ENCODE data around the gene C20orf173.
A peak's percentile ranks its signal among the peaks of the same experiment; 100 is the strongest.
"Not testable (repeated sequence)": the region's sequence is repeated elsewhere in the genome, so short reads cannot be mapped to it uniquely, and the experiment has no call there.

Gene C20orf173

GRCh38 chr20:35529552-35529951 is at the start of gene C20orf173:
C20orf173 (minus strand) TSS chr20:35529652; CDS start chr20:35529373, 279 bp downstream.
- no peak for DNase-seq

DNA sequence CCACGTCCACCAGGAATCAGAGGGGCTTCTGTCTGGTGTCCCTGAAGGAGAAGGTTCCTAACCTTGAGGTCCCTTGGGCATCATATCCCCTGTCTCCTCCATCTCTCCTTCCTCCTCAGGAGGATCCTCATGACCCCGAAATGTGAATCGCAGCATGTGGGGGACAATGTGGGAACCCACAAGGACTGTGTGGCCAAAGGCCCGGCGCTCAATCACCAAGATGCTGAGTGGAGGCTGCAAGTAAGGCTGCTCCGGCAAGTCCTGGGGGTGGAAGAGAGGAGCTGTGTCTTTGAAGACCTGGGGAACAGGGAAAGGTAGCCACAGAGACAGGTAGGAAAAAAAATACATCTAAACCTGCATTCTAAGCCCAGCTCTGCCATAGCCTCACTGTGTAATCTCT is 49.7 kb upstream of the C20orf173 start:
- DNase-seq, result no peak

DNA sequence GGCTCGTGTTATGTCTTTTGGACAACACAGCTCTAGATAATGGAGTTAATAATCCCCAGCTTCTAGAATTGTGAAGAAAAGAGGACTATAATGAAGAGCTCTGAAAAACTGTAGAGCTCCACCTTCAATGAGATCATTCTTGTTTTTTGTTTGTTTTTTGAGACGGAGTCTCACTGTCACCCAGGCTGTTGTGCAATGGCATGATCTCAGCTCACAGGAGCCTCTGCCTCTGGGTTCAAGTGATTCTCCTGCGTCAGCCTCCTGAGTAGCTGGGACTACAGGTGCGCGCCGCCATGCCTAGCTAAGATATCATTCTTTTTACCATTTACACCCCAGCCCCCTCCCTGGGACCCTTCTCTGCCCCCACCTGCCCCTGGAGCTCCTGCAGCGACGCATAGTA is 49.0 kb upstream of the C20orf173 start:
- no peak for DNase-seq

DNA sequence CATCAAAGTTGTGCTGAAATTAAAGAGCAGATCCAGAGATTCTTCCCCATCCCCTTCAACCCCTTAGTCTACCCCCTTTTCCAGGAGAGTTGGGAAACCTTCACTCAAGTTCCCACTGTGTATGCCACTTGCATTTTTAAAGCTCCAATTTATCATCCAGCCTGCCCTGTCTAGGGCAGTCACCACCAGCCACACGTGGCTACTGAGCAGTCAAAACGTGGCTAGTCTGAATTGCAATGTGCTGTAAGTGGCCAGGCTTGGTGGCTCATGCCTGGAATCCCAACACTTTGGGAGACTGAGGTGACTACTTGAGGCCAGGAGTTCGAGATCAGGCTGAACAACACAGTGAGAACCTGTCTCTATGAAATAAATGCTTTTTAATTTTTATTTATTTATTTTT is 47.4 kb upstream of the C20orf173 start:
- DNase-seq, result no peak

DNA sequence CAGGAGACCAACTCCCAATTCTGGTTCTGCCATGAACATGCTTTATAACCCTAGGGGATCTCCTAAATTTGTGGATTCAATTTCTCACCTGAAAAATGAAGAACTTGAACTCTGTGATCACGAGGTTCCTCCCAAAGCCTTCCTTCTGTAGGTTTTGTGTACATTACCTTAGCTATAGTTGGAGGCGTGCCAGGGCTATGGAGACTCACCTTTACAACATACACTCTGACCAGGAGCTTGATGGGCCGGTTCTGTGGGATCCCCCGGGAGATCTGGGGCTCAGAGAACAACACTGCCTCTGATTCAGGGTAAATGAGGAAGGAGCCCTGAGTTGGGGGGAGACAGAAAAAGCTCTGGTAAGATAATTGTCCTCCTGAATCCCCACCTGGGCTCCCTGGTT is 46.5 kb upstream of the C20orf173 start:
- no peak for DNase-seq

DNA sequence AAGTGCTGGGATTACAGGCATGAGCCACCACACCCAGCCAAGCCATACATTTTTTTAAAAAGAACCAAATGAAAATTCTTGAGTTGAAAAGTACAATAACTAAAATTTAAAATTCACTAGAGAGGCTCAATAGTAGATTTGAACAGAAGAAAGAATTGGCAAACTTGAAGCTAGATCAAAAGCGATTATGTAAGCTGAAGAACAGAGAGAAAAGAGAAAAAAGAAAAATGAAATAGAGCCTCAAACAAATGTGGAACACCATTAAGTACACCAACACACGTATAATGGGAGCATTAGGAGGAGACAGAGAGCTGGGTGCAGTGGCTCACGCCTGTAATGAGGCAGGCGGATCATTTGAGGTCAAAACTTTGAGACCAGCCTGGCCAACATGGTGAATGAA is 43.4 kb upstream of the C20orf173 start:
- no peak for DNase-seq

DNA sequence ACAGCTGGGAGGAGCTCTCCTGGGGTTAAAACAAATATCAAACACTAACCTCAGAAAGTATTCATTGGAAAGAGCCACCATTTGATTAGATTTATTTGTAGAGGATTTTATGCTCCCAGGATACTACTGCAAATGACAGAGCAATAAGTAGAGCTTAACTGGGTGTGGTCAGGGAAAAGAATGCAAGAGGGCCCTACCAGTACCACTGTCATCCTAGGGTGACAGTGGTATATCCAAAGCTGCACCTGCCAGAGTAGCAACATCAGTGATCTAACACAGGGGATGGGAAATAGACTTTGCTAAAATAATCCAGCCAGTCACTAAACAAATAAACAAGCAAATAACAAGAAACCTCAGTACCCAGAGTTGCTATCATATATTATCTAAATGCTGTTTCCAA is 42.1 kb upstream of the C20orf173 start:
- no peak for DNase-seq

DNA sequence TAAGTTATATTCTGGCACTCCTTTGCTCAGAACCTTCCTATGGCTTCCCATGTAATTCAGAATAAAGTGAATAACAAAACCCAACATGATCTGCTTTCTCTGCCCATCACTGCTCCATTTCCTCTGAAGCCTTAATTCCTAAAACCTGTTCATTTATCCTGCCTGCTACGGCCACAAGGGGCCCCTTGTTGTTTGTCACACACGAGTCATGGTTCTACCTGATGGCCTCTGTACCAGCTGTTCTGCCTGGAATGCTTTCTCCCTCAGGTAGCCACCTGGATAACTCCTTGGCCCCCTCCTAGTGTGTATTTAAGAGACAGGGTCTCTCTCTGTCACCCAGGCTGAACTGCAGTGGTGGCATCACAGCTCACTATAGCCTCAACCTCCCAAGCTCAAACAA is 39.2 kb upstream of the C20orf173 start:
- no peak for DNase-seq

DNA sequence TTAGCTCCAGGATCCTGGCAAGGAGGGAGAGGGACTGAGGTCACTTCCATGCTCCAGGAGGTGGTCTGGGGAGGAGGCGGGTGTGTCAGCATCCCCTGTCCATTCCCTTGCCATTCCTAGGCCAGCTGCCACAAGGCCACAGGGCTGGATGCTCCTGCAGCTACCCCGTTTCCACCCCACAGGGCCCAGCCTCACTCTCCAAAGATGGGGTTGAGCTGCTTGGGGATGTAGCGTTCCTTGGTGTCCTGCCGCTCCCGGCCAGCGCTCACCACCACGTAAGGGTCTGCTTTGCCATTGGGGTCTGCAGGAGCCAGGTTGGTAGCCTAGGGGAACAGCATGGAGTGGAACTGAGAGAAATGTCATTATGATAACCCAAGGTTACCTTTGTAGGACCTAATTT is 35.5 kb upstream of the C20orf173 start:
- DNase-seq, result no peak

DNA sequence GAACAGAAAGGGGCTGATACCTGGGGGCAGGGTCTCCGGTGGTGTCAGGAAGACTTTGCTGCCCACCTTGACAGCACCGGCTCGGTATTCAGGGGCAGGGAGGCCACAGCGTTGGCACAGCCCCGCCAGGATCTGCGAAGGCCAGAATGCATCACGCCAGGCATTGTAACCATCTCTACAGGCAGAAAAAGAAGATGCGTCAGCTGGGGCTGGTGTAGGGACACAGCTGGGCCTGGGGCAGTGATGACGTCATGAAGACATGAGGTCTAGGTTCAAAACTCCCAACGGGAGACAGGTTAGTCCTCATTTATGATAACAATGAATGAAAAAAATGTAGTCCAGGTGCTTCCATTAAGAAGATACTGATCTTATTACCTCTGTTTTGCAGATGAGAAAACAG is 34.4 kb upstream of the C20orf173 start:
- no peak for DNase-seq

GRCh38 chr20:35562541-35563110 is 33.2 kb upstream of the C20orf173 start:
- DNase-seq, result no peak

DNA sequence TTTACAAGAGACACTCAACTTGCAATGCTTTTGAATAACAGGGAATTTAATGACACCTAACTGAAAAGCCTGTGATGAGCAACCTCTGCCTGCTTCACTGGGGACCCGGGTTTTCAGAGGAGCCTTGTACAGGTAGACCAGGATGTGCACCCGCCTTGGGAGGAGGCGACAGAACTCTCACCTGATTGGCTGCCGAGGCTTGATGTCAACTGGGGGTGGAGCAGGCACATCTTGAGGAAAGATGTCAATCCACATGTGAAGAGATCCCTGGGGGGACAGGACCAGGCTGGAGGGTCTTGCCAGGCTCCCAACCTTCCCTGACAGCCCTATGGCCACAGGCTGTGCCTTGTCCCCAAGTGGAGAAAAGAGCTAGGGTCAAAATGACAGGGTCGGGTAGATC is 32.2 kb upstream of the C20orf173 start:
- no peak for DNase-seq

- DNase-seq, result peak; percentile 56
Measured at GRCh38 chr20:35561268-35561667, 31.8 kb upstream of the C20orf173 start.

- DNase-seq, result no peak
Measured at GRCh38 chr20:35560541-35560940, 31.1 kb upstream of the C20orf173 start.

DNA sequence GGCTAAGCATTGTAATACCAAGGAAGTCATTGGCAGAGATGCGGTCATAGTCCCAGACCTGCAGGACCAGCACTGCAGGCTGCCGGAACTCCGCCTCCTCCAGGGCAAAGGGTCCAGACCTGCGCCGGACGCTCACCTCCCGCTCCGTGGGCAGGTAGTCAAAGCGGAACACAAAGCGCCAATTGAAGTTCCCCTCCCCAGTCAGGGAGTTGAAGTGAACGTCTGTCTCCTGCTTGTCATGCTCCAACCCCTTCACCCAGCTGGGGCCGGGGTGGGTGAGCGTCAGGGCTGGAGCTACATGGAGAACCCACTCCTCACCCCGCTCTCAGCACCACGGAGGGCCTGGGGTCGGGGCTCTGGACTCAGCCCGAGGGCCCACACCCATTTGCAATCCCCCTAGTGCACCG is 30.7 kb upstream of the C20orf173 start:
- DNase-seq, result no peak

DNA sequence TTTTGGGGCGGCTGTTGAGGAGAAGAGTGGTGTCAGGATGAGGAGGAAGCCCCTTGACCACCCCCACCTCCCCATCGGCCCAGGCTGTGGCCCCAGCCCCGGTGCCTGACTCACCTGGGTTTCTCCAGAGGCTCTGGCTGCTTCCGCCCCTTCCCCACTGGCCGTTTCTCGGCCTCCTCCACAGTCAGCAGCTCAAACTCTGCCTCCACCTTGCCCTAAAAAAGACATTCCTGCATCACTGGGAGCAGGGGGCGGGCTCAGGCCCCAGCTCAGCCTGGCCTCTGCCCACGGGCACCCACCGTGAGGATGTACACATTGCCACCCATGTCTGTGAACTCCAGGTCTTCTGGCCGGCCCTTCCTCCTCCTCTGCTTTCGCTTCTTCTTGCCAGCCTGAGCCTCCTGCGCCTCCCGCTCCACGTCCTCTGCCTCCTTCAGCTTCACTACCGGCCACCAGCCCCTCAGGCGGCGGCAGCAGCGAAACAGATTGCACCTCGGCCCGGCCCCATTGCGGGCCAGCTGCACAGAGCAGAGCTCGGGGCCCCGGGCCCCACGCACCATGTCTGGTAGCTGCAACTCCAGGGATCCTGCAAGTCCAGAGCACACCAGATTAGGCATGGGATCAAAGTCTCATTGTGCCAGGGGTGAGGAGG is 29.7 kb upstream of the C20orf173 start:
- no peak for DNase-seq

- no peak for DNase-seq
Measured at GRCh38 chr20:35558451-35558850, 29.0 kb upstream of the C20orf173 start.

DNA sequence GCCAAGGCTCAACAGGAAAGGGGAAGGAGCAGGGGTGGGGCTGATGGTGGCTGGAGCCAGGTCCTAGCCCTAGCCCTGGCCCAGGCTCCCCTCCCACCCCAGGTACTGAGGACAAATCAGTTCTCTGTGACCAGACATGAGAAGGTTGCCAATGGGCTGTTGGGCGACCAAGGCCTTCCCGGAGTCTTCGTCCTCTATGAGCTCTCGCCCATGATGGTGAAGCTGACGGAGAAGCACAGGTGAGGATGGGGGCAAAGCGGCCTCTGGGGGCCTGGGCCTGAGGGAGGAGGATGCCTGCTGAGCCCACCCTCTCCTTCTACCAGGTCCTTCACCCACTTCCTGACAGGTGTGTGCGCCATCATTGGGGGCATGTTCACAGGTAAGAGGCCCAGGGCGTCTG is 27.4 kb upstream of the C20orf173 start:
- DNase-seq, result no peak

GRCh38 chr20:35555951-35556645 is 26.6 kb upstream of the C20orf173 start:
- no peak for DNase-seq

GRCh38 chr20:35555461-35555860 is 26.0 kb upstream of the C20orf173 start:
- DNase-seq, result not testable (repeated sequence)

DNA sequence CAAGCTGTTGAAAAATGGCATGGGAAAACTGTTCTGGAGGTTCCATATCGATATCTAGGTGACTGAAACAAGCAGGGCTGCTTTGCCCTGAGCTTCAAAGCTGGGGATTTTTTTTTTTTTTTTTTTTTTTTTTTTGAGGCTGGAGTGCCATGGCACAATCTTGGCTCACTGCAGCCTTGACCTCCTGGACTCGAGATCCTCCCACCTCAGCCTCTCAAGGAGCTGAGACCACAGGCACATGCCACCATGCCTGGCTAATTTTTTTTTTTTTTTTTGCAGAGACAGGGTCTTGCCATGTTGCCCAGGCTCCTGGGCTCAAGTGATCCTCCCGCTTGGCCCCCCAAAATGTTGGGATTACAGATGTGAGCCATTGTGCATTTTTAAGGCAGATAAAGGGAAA is 23.5 kb upstream of the C20orf173 start:
- no peak for DNase-seq

- DNase-seq, result no peak
Measured at GRCh38 chr20:35551503-35551902, 22.1 kb upstream of the C20orf173 start.

GRCh38 chr20:35547329-35547728 is 17.9 kb upstream of the C20orf173 start:
- DNase-seq, result no peak

DNA sequence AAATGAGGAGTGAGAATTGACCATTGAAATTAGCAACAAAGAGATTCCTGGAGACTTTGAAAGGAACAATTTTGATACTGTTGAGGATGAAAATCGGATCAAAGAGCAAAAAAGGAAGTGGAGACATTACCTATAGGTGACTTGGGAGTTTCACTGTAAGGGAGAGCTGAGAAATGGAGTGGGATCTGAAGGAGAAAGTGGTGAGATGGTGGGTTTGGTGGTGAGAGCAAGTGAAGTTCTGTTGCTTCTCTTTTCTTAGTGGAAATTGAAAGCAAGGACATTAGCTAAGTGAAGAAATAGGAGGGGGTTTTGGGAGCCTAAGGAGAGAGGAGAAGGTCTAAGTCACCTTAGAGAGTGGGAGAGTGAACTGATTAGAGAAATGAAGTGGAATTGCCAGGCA is 16.7 kb upstream of the C20orf173 start:
- DNase-seq, result no peak

DNA sequence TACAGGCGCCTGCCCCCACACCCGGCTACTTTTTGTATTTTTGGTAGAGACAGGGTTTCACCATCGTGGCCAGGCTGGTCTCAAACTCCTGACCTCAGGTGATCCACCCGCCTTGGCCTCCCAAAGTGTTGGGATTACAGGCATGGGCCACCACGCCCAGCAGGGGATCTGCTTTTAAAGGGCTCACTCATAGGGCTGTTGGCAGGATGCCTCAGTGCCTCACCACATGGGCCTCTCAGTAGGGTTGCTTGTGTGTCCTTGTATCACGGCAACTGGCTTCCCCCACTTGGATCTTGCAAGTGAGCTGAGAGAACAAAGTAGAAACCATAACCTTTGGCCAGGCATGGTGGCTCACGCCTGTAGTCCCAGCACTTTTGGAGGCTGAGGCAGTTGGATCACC is 15.5 kb upstream of the C20orf173 start:
- not testable (repeated sequence) for DNase-seq

Measured in NK-92 treated with Interleukin-12 subunit alpha and Interleukin-12 subunit beta, amount 100 ng/mL, for 24 hours (cell line).